M059J (cell line): ENCODE measurements around the gene CRISP3. TPM values are rescaled to one million over a fixed set of nuclear protein-coding genes. Genes with fewer than 3 reads are reported as not detected.
A peak's percentile ranks its signal among the peaks of the same experiment; 100 is the strongest.
"Not testable (repeated sequence)": the region's sequence is repeated elsewhere in the genome, so short reads cannot be mapped to it uniquely, and the experiment has no call there.

ENCODE experiments used
- DNase-seq: peaks from one replicate; pipeline ENCODE4 v3.0.0-alpha.2; 2012; ENCODE audit warnings: low read depth
- total RNA-seq: library from RNA; depleted of rRNA; stranded (reverse); fragments of >200 nt; shearing (Covaris generic); gene quantifications from 2 replicates; pipeline ENCODE4 v1.2.3, GENCODE V29; 2014; rRNA removed

CRISP3 gene
- not detected in 2 replicates for total RNA-seq

- DNase-seq = no peak
Observed at GRCh38 chr6:49744259-49744658, at the start of gene CRISP3. CRISP3 (minus strand) TSS chr6:49744388; CDS start chr6:49744367, 21 bp downstream.

- no peak for DNase-seq
Observed at GRCh38 chr6:49790341-49790740, 46.2 kb upstream of the CRISP3 start.

GRCh38 chr6:49787176-49787575 is 43.0 kb upstream of the CRISP3 start, which contains the start of gene PGK2:
PGK2 (minus strand) TSS chr6:49787285; CDS start chr6:49787187, 98 bp downstream.
- peak; percentile 33 for DNase-seq

GRCh38 chr6:49784272-49784671 is 40.1 kb upstream of the CRISP3 start:
- DNase-seq = no peak

GRCh38 chr6:49782725-49783124 is 38.5 kb upstream of the CRISP3 start:
- no peak for DNase-seq

- DNase-seq = no peak
Observed at GRCh38 chr6:49782293-49782692, 38.1 kb upstream of the CRISP3 start.

- DNase-seq = no peak
Observed at GRCh38 chr6:49776444-49776843, 32.3 kb upstream of the CRISP3 start.

- DNase-seq = no peak
Observed at GRCh38 chr6:49775043-49775442, 30.9 kb upstream of the CRISP3 start.

GRCh38 chr6:49772285-49772684 is 28.1 kb upstream of the CRISP3 start:
- no peak for DNase-seq

- no peak for DNase-seq
Observed at GRCh38 chr6:49766762-49767161, 22.6 kb upstream of the CRISP3 start.

- no peak for DNase-seq
Observed at GRCh38 chr6:49764571-49765236, 20.5 kb upstream of the CRISP3 start.

GRCh38 chr6:49743429-49743828 is 759 bp downstream of the CRISP3 start:
- DNase-seq = no peak

- no peak for DNase-seq
Observed at GRCh38 chr6:49739423-49739822, 4.8 kb downstream of the CRISP3 start.

- no peak for DNase-seq
Observed at GRCh38 chr6:49736017-49736508, 8.1 kb downstream of the CRISP3 start.

- no peak for DNase-seq
Observed at GRCh38 chr6:49733680-49734079, 10.5 kb downstream of the CRISP3 start.

GRCh38 chr6:49732781-49733180 is 11.4 kb downstream of the CRISP3 start:
- DNase-seq = no peak

- DNase-seq = no peak
Observed at GRCh38 chr6:49730251-49730650, 13.9 kb downstream of the CRISP3 start.

GRCh38 chr6:49723917-49724316 is 20.3 kb downstream of the CRISP3 start:
- DNase-seq = not testable (repeated sequence)

GRCh38 chr6:49721297-49721696 is 22.9 kb downstream of the CRISP3 start:
- DNase-seq = no peak

GRCh38 chr6:49720372-49720771 is 23.8 kb downstream of the CRISP3 start:
- DNase-seq = no peak

- no peak for DNase-seq
Observed at GRCh38 chr6:49713346-49713745, 30.8 kb downstream of the CRISP3 start, which contains the start of gene CRISP2. CRISP2 (minus strand) TSS chr6:49713543; CDS start chr6:49709196, 4,347 bp downstream.

GRCh38 chr6:49698478-49698877 is 45.7 kb downstream of the CRISP3 start:
- no peak for DNase-seq

- no peak for DNase-seq
Observed at GRCh38 chr6:49693512-49693911, 50.7 kb downstream of the CRISP3 start.

- DNase-seq = no peak
Observed at GRCh38 chr6:49692534-49692933, 51.7 kb downstream of the CRISP3 start.
